HCT116 (cell line): ENCODE results near the gene CHAD. TPM values are rescaled to one million over a fixed set of nuclear protein-coding genes. Genes with fewer than 3 reads are reported as not detected.

ENCODE experiments used
- ATAC-seq: fragments of 200-7000 bp; cut with Tn5 transposase; 2 replicates; pipeline ENCODE4 v1.9.1; 2020; ENCODE audit warnings: mild to moderate bottlenecking, moderate library complexity
- BruUV-seq: library from RNA; stranded (reverse); fragments of 400-500 nt; replicated peaks from 2 replicates; lab custom pipeline; 2021; lab: Mats Ljungman, UMichigan
- CTCF ChIA-PET: fragments of 300-600 bp; sonication (Branson Sonifier 250); formaldehyde crosslinking; loops from one replicate; lab custom pipeline; 2021; ENCODE audit warnings: antibody characterized with exemption; lab: Charles Lee
- POLR2A ChIA-PET: fragments of 300-600, 350-600 bp; sonication (Branson Sonifier 250); formaldehyde crosslinking; loops from one replicate; lab custom pipeline; 2021; ENCODE audit warnings: antibody characterized with exemption; lab: Charles Lee
- RAD21 ChIA-PET, 2 experiments: fragments of 300-600 bp; sonication (Branson Sonifier 250); formaldehyde crosslinking; loops; one replicate each; lab custom pipeline; 2023; ENCODE audit warnings: low total read pairs in 2 of 2; ENCODE audit not compliant: uncharacterized antibody in 2 of 2, unreplicated experiment in 2 of 2, low non-redundant PET in 1 of 2; lab: Charles Lee
- DNase-seq: peaks from one replicate; pipeline ENCODE4 v3.0.0-alpha.2; 2010; ENCODE audit warnings: low read depth, low spot score
- H2AFZ ChIP-seq: fragments of 200-600 bp; shearing (Covaris generic), sonication (generic); 2 replicates; pipeline ENCODE4 v1.6.1; 2017; ENCODE audit warnings: low read depth, mixed run types, mixed read lengths, antibody characterized with exemption, low read length; ENCODE audit not compliant: poor library complexity, severe bottlenecking
- H3K27ac ChIP-seq: 2 replicates; pipeline ENCODE4 v1.5.1; 2012; ENCODE audit warnings: low read depth, low read length
- H3K27me3 ChIP-seq: fragments of 200-600 bp; sonication (generic); 2 replicates; pipeline ENCODE4 v1.6.1; 2016; ENCODE audit warnings: mixed run types, low read length, mixed read lengths; ENCODE audit not compliant: insufficient read depth
- H3K36me3 ChIP-seq, 2 experiments: fragments of 200-500 bp in 1 of 2; fragments of 200-600 bp in 1 of 2; sonication (Bioruptor generic) in 1 of 2; sonication (generic) in 1 of 2; 2 replicates each; pipeline versions ENCODE4 v1.5.1 to v1.6.1; 2014 to 2016; ENCODE audit warnings: low read length in 2 of 2, inconsistent platforms in 1 of 2, mixed read lengths in 1 of 2, mixed run types in 1 of 2; ENCODE audit not compliant: insufficient read depth in 2 of 2, control insufficient read depth in 1 of 2
- H3K4me1 ChIP-seq, 2 experiments: fragments of 200-600 bp in 1 of 2; sonication (generic) in 1 of 2; 2 replicates each; pipeline versions ENCODE4 v1.5.1 to v1.6.1; 2012 to 2017; ENCODE audit warnings: low read length in 2 of 2, inconsistent platforms in 1 of 2, mild to moderate bottlenecking in 1 of 2, mixed read lengths in 1 of 2, mixed run types in 1 of 2, moderate library complexity in 1 of 2; ENCODE audit not compliant: insufficient read depth in 2 of 2, control insufficient read depth in 1 of 2
- H3K4me2 ChIP-seq: fragments of 200-600 bp; sonication (generic); 2 replicates; pipeline ENCODE4 v1.6.1; 2017; ENCODE audit warnings: mixed run types, low read length, mixed read lengths
- H3K4me3 ChIP-seq, 2 experiments: fragments of 200-600 bp in 1 of 2; sonication (generic) in 1 of 2; replicated peaks in 1 of 2; 2 replicates each; pipeline ENCODE4 v1.5.1; 2011 to 2016; ENCODE audit warnings: low read length in 2 of 2, control low read depth in 1 of 2, low read depth in 1 of 2, mild to moderate bottlenecking in 1 of 2, mixed read lengths in 1 of 2, mixed run types in 1 of 2
- H3K79me2 ChIP-seq: fragments of 200-600 bp; sonication (generic); 2 replicates; pipeline ENCODE4 v1.6.1; 2017; ENCODE audit warnings: mild to moderate bottlenecking, mixed run types, low read length, moderate library complexity, mixed read lengths; ENCODE audit not compliant: insufficient read depth
- H3K9ac ChIP-seq: fragments of 200-600 bp; sonication (generic); 2 replicates; pipeline ENCODE4 v1.6.1; 2016; ENCODE audit warnings: low read length, mixed read lengths
- H3K9me2 ChIP-seq: fragments of 200-600 bp; sonication (generic), shearing (Covaris generic); 2 replicates; pipeline ENCODE4 v1.6.1; 2017; ENCODE audit warnings: mixed run types, mild to moderate bottlenecking, moderate library complexity; ENCODE audit not compliant: insufficient read depth
- H3K9me3 ChIP-seq, 2 experiments: fragments of 200-500 bp in 1 of 2; fragments of 200-600 bp in 1 of 2; sonication (Bioruptor generic) in 1 of 2; sonication (generic) in 1 of 2; 2 replicates each; pipeline ENCODE4 v1.6.1; 2014 to 2017; ENCODE audit warnings: low read length in 2 of 2, mixed read lengths in 2 of 2, inconsistent platforms in 1 of 2, low read depth in 1 of 2, mild to moderate bottlenecking in 1 of 2, mixed run types in 1 of 2, moderate library complexity in 1 of 2; ENCODE audit not compliant: control insufficient read depth in 1 of 2, insufficient read depth in 1 of 2
- H4K20me1 ChIP-seq: fragments of 200-600 bp; sonication (generic), shearing (Covaris generic); 2 replicates; pipeline ENCODE4 v1.6.1; 2017; ENCODE audit warnings: mixed run types, mild to moderate bottlenecking, moderate library complexity; ENCODE audit not compliant: insufficient read depth
- ELF1 ChIP-seq: IDR thresholded peaks from 2 replicates; pipeline ENCODE4 v1.6.1; 2012; ENCODE audit warnings: low read depth, borderline replicate concordance
- JUND ChIP-seq: IDR thresholded peaks from 2 replicates; pipeline ENCODE4 v1.6.1; 2012
- POLR2A ChIP-seq: IDR thresholded peaks from 2 replicates; pipeline ENCODE4 v1.7.0; 2011; ENCODE audit warnings: borderline replicate concordance; ENCODE audit not compliant: insufficient read depth, insufficient read length; ENCODE audit errors: extremely low read depth
- ZFX ChIP-seq: fragments of 450-650 bp; IDR thresholded peaks from 2 replicates; pipeline ENCODE4 v1.6.1; 2017
- intact Hi-C: fragments of 100-400 bp; cut with micrococcal nuclease; formaldehyde crosslinking; loops from 2 replicates; pipeline ENCODE4 v1.10.0; 2022
- total RNA-seq: library from RNA; stranded (reverse); gene quantifications from one replicate; pipeline ENCODE4 v1.2.1, GENCODE V29; 2021; ENCODE audit not compliant: unreplicated experiment
- TF ChIP-seq, protein P1 (sequence below): IDR thresholded peaks from 2 replicates; pipeline ENCODE4 v1.6.1; 2012
- TF ChIP-seq, protein P2 (sequence below), 3 experiments: fragments of 200-600 bp in 1 of 3; sonication (generic) in 1 of 3; IDR thresholded peaks in 2 of 3; conservative IDR thresholded peaks in 1 of 3; 2 replicates each; pipeline ENCODE4 v1.5.1; 2012 to 2017; ENCODE audit warnings: low read depth in 2 of 3, low read length in 2 of 3, antibody characterized with exemption in 1 of 3, borderline replicate concordance in 1 of 3, control low read depth in 1 of 3, mild to moderate bottlenecking in 1 of 3, mixed read lengths in 1 of 3, mixed run types in 1 of 3, moderate library complexity in 1 of 3; ENCODE audit not compliant: insufficient read depth in 1 of 3
- TF ChIP-seq, protein P3 (sequence below): IDR thresholded peaks from 2 replicates; pipeline ENCODE4 v1.6.1; 2012
- TF ChIP-seq, protein P4 (sequence below): IDR thresholded peaks from 2 replicates; pipeline ENCODE4 v1.6.1; 2011; ENCODE audit warnings: mild to moderate bottlenecking, low read length, moderate library complexity; ENCODE audit not compliant: insufficient replicate concordance; ENCODE audit errors: extremely low read depth

The CHAD gene
- total RNA-seq, 1 experiment from 2014 or later: not detected

DNA sequence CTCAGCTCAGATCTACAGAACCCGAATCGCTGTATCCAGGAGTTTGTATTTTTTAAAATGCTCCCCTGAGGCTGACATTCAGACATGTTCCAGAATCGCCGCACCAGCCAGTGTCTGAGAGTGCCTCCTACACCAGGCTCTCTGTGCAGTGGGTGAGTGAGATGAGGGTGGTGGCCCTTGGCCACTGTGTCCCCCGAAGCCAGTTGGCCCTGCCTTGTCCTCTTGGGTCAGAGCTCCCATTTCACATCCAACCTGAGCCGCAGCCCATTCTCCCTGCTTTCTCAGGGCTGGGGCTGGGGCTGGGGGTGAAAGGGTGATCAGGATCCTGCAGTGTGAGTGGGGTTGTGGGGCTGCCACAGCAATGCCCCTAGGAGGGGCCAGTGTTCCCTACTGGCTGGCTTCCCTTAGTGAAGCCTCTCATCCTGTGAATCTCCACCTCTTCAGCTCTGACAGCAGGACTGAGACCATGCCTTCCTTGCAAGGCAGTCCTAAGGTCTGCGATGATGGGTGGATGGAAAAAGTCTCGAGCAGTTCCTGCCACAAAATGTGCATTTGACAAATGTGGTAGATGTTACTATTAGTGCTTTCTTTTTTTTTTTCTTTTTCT is 26.6 kb upstream of the CHAD start:
- TF ChIP-seq ELF1 (no peak), ZFX (no peak)
- intact Hi-C loops: no loop called here

DNA sequence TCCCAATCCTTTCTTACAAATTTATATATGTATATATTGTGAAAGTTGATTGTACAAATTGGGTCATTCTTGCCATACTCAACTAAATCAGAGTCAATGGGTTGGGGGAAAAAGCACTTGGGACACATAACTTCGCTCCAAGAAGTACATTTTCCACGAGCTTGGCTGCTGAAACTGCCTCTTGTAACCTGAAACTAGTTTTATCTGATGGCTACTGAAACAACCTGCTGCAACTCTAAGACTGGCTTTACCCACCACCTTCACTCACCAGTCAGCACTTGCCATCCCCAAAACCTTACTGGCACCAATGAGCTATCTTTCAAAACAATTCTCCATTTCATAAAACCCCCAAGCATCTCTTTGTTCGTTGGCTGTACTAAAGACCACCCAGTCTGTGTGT is 25.1 kb upstream of the CHAD start:
- no TSS peak for BruUV-seq
- CTCF ChIA-PET: interaction anchor here (1.4 to 2.5 kb wide), 2 partner anchors 7 to 14 kb away, joined by 6 to 7 read pairs; no protein-coding TSS in a partner anchor

More for the DNA sequence above, 26.6 kb upstream of the CHAD start:
- ChIA-PET POLR2A (no interaction called here), RAD21 (interaction anchor here in 1 of 2 experiments (0.7 kb wide), 1 partner anchor 12 kb away, joined by 4 read pairs; no protein-coding TSS in a partner anchor), CTCF (interaction anchor here (0.7 to 1.1 kb wide), 2 partner anchors 9 to 738 kb away, joined by 3 read pairs; no protein-coding TSS in a partner anchor)
- no peaks in the 10 kb centered on the region for H3K9me2 ChIP-seq
- H3K4me3 ChIP-seq: no peak overlapping the region
- no peak overlapping the region for H3K9ac ChIP-seq
- H3K79me2 ChIP-seq: no peaks in the 10 kb centered on the region
- no peak overlapping the region for H3K27ac ChIP-seq
- H3K4me1 ChIP-seq: peaks cover 16 to 27% of the 10 kb centered on the region in 2 experiments
- ATAC-seq: no peak
- H2AFZ ChIP-seq: no peak overlapping the region
- H3K9me3 ChIP-seq: no peaks in the 10 kb centered on the region
- H3K36me3 ChIP-seq: no peaks in the 10 kb centered on the region
- H3K4me2 ChIP-seq: peak overlapping the region; percentile 43
- H4K20me1 ChIP-seq: no peaks in the 10 kb centered on the region
- DNase-seq: no peak
- H3K27me3 ChIP-seq: no peaks in the 10 kb centered on the region
- BruUV-seq: no TSS peak

More for the DNA sequence above, 25.1 kb upstream of the CHAD start:
- Histone ChIP-seq H3K27me3 (no peaks in the 10 kb centered on the region), H3K27ac (no peak overlapping the region), H3K36me3 (no peaks in the 10 kb centered on the region), H3K9me3 (no peaks in the 10 kb centered on the region), H4K20me1 (no peaks in the 10 kb centered on the region), H3K4me2 (no peak overlapping the region), H3K79me2 (no peaks in the 10 kb centered on the region), H3K4me3 (no peak overlapping the region)
- no peak for DNase-seq
- ATAC-seq: no peak
- RAD21 ChIA-PET: no interaction called here
- no peak for TF ChIP-seq ZFX
- TF ChIP-seq JUND: no peak
- no peak for TF ChIP-seq ELF1
- TF ChIP-seq, protein P1, sequence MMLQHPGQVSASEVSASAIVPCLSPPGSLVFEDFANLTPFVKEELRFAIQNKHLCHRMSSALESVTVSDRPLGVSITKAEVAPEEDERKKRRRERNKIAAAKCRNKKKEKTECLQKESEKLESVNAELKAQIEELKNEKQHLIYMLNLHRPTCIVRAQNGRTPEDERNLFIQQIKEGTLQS: no peak
- TF ChIP-seq, protein P2, sequence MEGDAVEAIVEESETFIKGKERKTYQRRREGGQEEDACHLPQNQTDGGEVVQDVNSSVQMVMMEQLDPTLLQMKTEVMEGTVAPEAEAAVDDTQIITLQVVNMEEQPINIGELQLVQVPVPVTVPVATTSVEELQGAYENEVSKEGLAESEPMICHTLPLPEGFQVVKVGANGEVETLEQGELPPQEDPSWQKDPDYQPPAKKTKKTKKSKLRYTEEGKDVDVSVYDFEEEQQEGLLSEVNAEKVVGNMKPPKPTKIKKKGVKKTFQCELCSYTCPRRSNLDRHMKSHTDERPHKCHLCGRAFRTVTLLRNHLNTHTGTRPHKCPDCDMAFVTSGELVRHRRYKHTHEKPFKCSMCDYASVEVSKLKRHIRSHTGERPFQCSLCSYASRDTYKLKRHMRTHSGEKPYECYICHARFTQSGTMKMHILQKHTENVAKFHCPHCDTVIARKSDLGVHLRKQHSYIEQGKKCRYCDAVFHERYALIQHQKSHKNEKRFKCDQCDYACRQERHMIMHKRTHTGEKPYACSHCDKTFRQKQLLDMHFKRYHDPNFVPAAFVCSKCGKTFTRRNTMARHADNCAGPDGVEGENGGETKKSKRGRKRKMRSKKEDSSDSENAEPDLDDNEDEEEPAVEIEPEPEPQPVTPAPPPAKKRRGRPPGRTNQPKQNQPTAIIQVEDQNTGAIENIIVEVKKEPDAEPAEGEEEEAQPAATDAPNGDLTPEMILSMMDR (IDR thresholded peaks at IDR 0.05 in 2 of 3, conservative IDR thresholded peaks at IDR 0.05 in 1 of 3; ENCODE audit: borderline replicate concordance in 1 of 3, insufficient read depth in 1 of 3, low read depth in 2 of 3, low read length in 2 of 3): no peak
- TF ChIP-seq, protein P3, sequence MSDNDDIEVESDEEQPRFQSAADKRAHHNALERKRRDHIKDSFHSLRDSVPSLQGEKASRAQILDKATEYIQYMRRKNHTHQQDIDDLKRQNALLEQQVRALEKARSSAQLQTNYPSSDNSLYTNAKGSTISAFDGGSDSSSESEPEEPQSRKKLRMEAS: no peak
- TF ChIP-seq POLR2A: no peak
- TF ChIP-seq, protein P4, sequence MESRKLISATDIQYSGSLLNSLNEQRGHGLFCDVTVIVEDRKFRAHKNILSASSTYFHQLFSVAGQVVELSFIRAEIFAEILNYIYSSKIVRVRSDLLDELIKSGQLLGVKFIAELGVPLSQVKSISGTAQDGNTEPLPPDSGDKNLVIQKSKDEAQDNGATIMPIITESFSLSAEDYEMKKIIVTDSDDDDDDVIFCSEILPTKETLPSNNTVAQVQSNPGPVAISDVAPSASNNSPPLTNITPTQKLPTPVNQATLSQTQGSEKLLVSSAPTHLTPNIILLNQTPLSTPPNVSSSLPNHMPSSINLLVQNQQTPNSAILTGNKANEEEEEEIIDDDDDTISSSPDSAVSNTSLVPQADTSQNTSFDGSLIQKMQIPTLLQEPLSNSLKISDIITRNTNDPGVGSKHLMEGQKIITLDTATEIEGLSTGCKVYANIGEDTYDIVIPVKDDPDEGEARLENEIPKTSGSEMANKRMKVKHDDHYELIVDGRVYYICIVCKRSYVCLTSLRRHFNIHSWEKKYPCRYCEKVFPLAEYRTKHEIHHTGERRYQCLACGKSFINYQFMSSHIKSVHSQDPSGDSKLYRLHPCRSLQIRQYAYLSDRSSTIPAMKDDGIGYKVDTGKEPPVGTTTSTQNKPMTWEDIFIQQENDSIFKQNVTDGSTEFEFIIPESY: no peak
- TF ChIP-seq, all 23 proteins: peak for 0
- POLR2A ChIA-PET: no interaction called here
- no peak overlapping the region for H3K9ac ChIP-seq
- no peak overlapping the region for H2AFZ ChIP-seq
- intact Hi-C loops: no loop called here
- H3K9me2 ChIP-seq: no peaks in the 10 kb centered on the region
- H3K4me1 ChIP-seq: peaks cover 16 to 27% of the 10 kb centered on the region in 2 experiments
